ENCODE results near the gene GTF3C6.
"Not testable (repeated sequence)": the region's sequence is repeated elsewhere in the genome, so short reads cannot be mapped to it uniquely, and the experiment has no call there.

DNA sequence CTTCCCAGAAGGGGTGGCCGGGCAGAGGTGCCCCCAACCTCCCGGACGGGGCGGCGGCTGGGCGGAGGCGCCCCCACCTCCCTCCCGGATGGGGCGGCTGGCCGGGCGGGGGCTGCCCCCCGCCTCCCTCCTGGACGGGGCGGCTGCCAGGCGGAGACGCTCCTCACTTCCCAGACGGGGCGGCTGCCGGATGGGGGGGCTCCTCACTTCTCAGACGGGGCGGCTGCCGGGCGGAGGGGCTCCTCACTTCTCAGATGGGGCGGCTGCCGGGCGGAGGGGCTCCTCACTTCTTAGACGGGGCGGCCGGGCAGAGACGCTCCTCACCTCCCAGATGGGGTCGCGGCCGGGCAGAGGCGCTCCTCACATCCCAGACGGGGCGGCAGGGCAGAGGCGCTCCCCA lies 58.7 kb downstream of the GTF3C6 start:
- TF ChIP-seq, protein P1, sequence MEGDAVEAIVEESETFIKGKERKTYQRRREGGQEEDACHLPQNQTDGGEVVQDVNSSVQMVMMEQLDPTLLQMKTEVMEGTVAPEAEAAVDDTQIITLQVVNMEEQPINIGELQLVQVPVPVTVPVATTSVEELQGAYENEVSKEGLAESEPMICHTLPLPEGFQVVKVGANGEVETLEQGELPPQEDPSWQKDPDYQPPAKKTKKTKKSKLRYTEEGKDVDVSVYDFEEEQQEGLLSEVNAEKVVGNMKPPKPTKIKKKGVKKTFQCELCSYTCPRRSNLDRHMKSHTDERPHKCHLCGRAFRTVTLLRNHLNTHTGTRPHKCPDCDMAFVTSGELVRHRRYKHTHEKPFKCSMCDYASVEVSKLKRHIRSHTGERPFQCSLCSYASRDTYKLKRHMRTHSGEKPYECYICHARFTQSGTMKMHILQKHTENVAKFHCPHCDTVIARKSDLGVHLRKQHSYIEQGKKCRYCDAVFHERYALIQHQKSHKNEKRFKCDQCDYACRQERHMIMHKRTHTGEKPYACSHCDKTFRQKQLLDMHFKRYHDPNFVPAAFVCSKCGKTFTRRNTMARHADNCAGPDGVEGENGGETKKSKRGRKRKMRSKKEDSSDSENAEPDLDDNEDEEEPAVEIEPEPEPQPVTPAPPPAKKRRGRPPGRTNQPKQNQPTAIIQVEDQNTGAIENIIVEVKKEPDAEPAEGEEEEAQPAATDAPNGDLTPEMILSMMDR (IDR thresholded peaks at IDR 0.05), result not testable (repeated sequence)
- TF ChIP-seq POLR2A (IDR thresholded peaks at IDR 0.05), result not testable (repeated sequence)

Measured in breast epithelium (tissue), 3 donors.